DMS79 treated with DMSO at 0.1 percent for 48 hours (cell line): ENCODE results near the gene SLC2A3.
A peak's percentile ranks its signal among the peaks of the same experiment; 100 is the strongest.
"Not testable (repeated sequence)": the region's sequence is repeated elsewhere in the genome, so short reads cannot be mapped to it uniquely, and the experiment has no call there.

Experiments used
- DNase-seq: peaks from one replicate; lab custom pipeline; 2025; lab: John Stamatoyannopoulos, UW

The SLC2A3 gene

GRCh38 chr12:7935590-7936581, at the start of gene SLC2A3:
SLC2A3 (minus strand) TSS chr12:7936187; CDS start chr12:7936034, 153 bp downstream.
- peak; percentile 26 for DNase-seq

GRCh38 chr12:7984900-7985299, 48.9 kb upstream of the SLC2A3 start:
- DNase-seq, result no peak

GRCh38 chr12:7983460-7983859, 47.5 kb upstream of the SLC2A3 start:
- DNase-seq, result not testable (repeated sequence)

GRCh38 chr12:7983019-7983418, 47.0 kb upstream of the SLC2A3 start:
- DNase-seq, result not testable (repeated sequence)

- DNase-seq, result not testable (repeated sequence)
These were observed 46.3 kb upstream of the SLC2A3 start for GRCh38 chr12:7982332-7982735.

- DNase-seq, result no peak
These were observed 45.5 kb upstream of the SLC2A3 start for GRCh38 chr12:7981446-7981845.

GRCh38 chr12:7977351-7978124, 41.6 kb upstream of the SLC2A3 start:
- DNase-seq, result not testable (repeated sequence)

- DNase-seq, result no peak
These were observed 37.5 kb upstream of the SLC2A3 start for GRCh38 chr12:7973457-7973825.

GRCh38 chr12:7972734-7973456, 36.9 kb upstream of the SLC2A3 start:
- no peak for DNase-seq

- DNase-seq, result not testable (repeated sequence)
These were observed 36.3 kb upstream of the SLC2A3 start for GRCh38 chr12:7972269-7972668.

- DNase-seq, result not testable (repeated sequence)
These were observed 35.8 kb upstream of the SLC2A3 start for GRCh38 chr12:7971765-7972164.

- peak; percentile 79 for DNase-seq
These were observed 34.7 kb upstream of the SLC2A3 start for GRCh38 chr12:7970475-7971252.

GRCh38 chr12:7966563-7966962, 30.6 kb upstream of the SLC2A3 start:
- no peak for DNase-seq

GRCh38 chr12:7964669-7965068, 28.7 kb upstream of the SLC2A3 start:
- DNase-seq, result not testable (repeated sequence)

GRCh38 chr12:7961395-7962178, 25.6 kb upstream of the SLC2A3 start:
- no peak for DNase-seq

GRCh38 chr12:7959701-7960121, 23.7 kb upstream of the SLC2A3 start:
- no peak for DNase-seq

GRCh38 chr12:7959278-7959677, 23.3 kb upstream of the SLC2A3 start:
- no peak for DNase-seq

GRCh38 chr12:7954877-7955276, 18.9 kb upstream of the SLC2A3 start:
- DNase-seq, result not testable (repeated sequence)

- not testable (repeated sequence) for DNase-seq
These were observed 18.4 kb upstream of the SLC2A3 start for GRCh38 chr12:7954418-7954817.

GRCh38 chr12:7953912-7954311, 17.9 kb upstream of the SLC2A3 start:
- DNase-seq, result not testable (repeated sequence)
